Thyroid gland (tissue), 4 donors: ENCODE data around the gene SLC35E2B. TPM values are rescaled to one million over a fixed set of nuclear protein-coding genes. Genes with fewer than 3 reads are reported as not detected.
"Not testable (repeated sequence)": the region's sequence is repeated elsewhere in the genome, so short reads cannot be mapped to it uniquely, and the experiment has no call there.

Source experiments
- DNase-seq, 2 donors: peaks; one replicate each; pipeline ENCODE4 v3.0.0-alpha.2; 2019
- H3K27ac ChIP-seq, 3 donors: fragments of 200-600 bp; sonication (generic); 1 replicate in 2 of 3; 2 replicates in 1 of 3; pipeline ENCODE4 v1.5.1; 2016 to 2019; ENCODE audit warnings: mild to moderate bottlenecking in 1 of 3, moderate library complexity in 1 of 3
- H3K27me3 ChIP-seq: fragments of 200-600 bp; sonication (generic); one replicate; pipeline ENCODE4 v1.5.1; 2019
- H3K36me3 ChIP-seq, 2 donors: fragments of 200-600 bp; sonication (generic); one replicate each; pipeline ENCODE4 v1.5.1; 2016 to 2019
- H3K4me1 ChIP-seq, 2 donors: fragments of 200-600 bp; sonication (generic); one replicate each; pipeline ENCODE4 v1.5.1; 2017 to 2019
- H3K4me3 ChIP-seq, 3 donors: fragments of 200-600 bp; sonication (generic); replicated peaks in 1 of 3; 1 replicate in 2 of 3; 2 replicates in 1 of 3; pipeline ENCODE4 v1.5.1; 2016; ENCODE audit warnings: mild to moderate bottlenecking in 1 of 3
- H3K9me3 ChIP-seq: fragments of 200-600 bp; sonication (generic); one replicate; pipeline ENCODE4 v1.5.1; 2017
- POLR2A ChIP-seq, 2 donors: fragments of 450-650 bp; IDR thresholded peaks; one replicate each; pipeline ENCODE4 v1.6.1; 2017; ENCODE audit warnings: antibody characterized with exemption in 2 of 2, mild to moderate bottlenecking in 2 of 2, moderate library complexity in 1 of 2
- WGBS, 2 donors: methylation state at CpG; one replicate each; pipeline ENCODE4 v1.1.5; 2017; 5-methylcytosine and 5-hydroxymethylcytosine counted together
- intact Hi-C: fragments of 100-400 bp; cut with DNase I; formaldehyde crosslinking; loops from one replicate; pipeline ENCODE4 v1.15.1; 2023
- total RNA-seq, 4 donors: library from RNA; depleted of rRNA; stranded (reverse); fragments of >200 nt; gene quantifications; one replicate each; pipeline ENCODE4 v1.2.3, GENCODE V29; 2016
- TF ChIP-seq, protein P1 (sequence below), 6 experiments: fragments of 200-600 bp in 3 of 6; fragments of 450-650 bp in 3 of 6; sonication (generic) in 3 of 6; IDR thresholded peaks; one replicate each; pipeline ENCODE4 v1.5.1; 2016 to 2019; ENCODE audit warnings: antibody characterized with exemption in 6 of 6, mild to moderate bottlenecking in 2 of 6, inconsistent platforms in 1 of 6, moderate library complexity in 1 of 6

SLC35E2B gene
- total RNA-seq, 4 donors from 2014 or later, result 35.5 to 85.1 (median 50.2) TPM

DNA sequence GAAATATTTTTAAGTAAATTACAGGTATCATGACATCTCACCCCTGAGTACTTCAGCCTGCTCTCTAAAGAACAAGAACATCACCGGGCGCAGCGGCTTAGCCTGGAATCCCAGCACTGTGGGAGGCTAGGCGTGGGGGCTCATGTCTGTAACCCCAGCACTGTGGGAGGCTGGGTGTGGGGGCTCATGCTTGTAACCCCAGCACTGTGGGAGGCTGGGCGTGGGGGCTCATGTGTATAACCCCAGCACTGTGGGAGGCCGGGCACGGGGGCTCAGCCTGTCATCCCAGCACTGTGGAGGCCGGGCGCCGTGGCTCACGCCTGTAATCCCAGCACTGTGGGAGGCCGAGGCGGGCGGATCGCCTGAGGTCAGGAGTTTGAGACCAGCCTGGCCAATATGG is 26.1 kb downstream of the SLC35E2B start:
- peaks cover 28 to 53% of the 10 kb centered on the region in 2 donors for H3K36me3 ChIP-seq

DNA sequence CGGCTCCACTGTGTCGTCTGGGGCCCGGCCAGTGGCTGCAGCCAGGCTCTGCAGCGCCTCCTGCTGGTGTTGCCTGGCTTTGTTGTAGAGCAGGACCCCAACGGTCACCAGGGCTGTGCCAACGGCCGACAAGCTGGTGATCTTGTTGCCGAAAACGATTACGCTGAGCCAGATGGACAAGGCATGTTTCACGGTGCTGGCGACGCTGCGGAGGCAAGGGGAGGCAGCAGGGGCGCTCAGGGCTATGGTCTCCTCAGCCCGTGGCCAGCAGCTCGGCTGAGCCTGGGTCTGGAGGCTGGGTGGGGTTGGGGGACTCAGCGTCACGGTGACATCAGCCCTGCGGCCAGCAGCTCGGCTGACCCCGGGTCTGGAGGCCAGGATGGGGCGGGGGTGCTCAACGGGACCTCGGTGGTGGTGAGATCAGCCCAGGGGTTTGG is 26.8 kb downstream of the SLC35E2B start:
- Histone ChIP-seq H3K4me3 (no peak overlapping the region), H3K27me3 (no peaks in the 10 kb centered on the region), H3K4me1 (no peaks in the 10 kb centered on the region), H3K36me3 (peaks cover 28 to 46% of the 10 kb centered on the region in 2 donors), H3K27ac (no peak overlapping the region), H3K9me3 (no peaks in the 10 kb centered on the region)
- no peak for DNase-seq
- TF ChIP-seq, protein P1, sequence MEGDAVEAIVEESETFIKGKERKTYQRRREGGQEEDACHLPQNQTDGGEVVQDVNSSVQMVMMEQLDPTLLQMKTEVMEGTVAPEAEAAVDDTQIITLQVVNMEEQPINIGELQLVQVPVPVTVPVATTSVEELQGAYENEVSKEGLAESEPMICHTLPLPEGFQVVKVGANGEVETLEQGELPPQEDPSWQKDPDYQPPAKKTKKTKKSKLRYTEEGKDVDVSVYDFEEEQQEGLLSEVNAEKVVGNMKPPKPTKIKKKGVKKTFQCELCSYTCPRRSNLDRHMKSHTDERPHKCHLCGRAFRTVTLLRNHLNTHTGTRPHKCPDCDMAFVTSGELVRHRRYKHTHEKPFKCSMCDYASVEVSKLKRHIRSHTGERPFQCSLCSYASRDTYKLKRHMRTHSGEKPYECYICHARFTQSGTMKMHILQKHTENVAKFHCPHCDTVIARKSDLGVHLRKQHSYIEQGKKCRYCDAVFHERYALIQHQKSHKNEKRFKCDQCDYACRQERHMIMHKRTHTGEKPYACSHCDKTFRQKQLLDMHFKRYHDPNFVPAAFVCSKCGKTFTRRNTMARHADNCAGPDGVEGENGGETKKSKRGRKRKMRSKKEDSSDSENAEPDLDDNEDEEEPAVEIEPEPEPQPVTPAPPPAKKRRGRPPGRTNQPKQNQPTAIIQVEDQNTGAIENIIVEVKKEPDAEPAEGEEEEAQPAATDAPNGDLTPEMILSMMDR (IDR thresholded peaks at IDR 0.05), result peak in 3 of 6 experiments; percentile 8 to 39 (median 13)
- no peak for TF ChIP-seq POLR2A (IDR thresholded peaks at IDR 0.05)
- intact Hi-C loops, result no loop called here
- 82 to 96% methylated on average over 3 to 18 of the region's 25 CpGs for WGBS, 2 donors

More for the DNA sequence above, 26.1 kb downstream of the SLC35E2B start:
- no peak overlapping the region for H3K27ac ChIP-seq
- H3K4me1 ChIP-seq, result no peaks in the 10 kb centered on the region
- no peak overlapping the region for H3K4me3 ChIP-seq
- no peaks in the 10 kb centered on the region for H3K9me3 ChIP-seq
- 95 to 97% methylated on average over 11 to 14 of the region's 15 CpGs for WGBS, 2 donors
- DNase-seq, result no peak
- intact Hi-C loops, result no loop called here
- H3K27me3 ChIP-seq, result no peaks in the 10 kb centered on the region
- TF ChIP-seq POLR2A (IDR thresholded peaks at IDR 0.05), result no peak
- TF ChIP-seq, protein P1 (IDR thresholded peaks at IDR 0.05), result no peak

DNA sequence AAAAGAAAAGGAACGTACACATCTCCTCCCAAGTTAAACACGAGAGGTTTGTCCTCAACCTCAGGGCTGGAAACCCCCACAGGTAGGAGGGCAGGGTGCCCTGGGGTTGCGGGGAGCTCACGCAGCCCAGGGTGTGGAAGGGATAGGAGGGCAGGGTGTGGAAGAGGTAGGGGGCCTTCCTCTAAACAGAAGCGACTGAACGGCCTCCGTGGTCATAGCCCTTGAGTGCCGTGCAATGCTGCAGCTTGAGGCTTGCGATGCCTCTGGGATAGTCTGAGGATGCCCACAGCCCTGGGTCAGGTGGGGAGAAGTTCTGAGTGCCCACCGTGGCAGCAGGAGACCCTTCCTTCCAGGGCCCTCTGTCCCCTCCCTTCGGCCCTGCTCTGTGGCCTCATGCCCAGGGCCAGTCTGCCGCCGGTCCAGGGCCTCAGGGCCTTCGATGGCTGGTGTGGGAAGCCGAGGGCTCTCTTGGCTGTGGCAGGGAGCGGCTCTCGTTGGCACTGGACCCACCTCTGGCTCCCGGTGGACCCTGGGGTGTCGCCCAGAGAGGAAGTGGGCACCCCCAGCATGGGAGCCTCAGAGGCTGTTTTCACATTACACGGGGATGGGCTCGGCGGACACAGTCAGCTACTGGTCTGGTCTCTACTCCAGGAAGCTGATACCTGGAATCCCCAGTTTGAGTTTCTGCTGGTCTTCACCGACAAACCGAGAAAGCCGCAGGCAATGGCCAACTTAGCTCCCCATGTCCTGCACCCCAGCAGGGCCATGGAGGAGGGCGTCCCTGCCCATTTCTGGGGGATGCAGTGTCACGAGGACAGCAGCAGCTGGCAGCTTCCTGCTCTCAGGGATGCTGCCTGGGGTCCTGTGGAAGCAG is 27.4 kb downstream of the SLC35E2B start:
- H3K4me1 ChIP-seq, result no peaks in the 10 kb centered on the region
- WGBS, 2 donors, result 89 to 96% methylated on average over 17 to 22 of the region's 27 CpGs
- H3K36me3 ChIP-seq, result peaks cover 28 to 44% of the 10 kb centered on the region in 2 donors
- TF ChIP-seq, protein P1 (IDR thresholded peaks at IDR 0.05), result no peak
- no peak for TF ChIP-seq POLR2A (IDR thresholded peaks at IDR 0.05)
- intact Hi-C loops, result no loop called here
- H3K27ac ChIP-seq, result no peak overlapping the region
- H3K27me3 ChIP-seq, result no peaks in the 10 kb centered on the region
- no peak overlapping the region for H3K4me3 ChIP-seq
- no peak for DNase-seq
- no peaks in the 10 kb centered on the region for H3K9me3 ChIP-seq

DNA sequence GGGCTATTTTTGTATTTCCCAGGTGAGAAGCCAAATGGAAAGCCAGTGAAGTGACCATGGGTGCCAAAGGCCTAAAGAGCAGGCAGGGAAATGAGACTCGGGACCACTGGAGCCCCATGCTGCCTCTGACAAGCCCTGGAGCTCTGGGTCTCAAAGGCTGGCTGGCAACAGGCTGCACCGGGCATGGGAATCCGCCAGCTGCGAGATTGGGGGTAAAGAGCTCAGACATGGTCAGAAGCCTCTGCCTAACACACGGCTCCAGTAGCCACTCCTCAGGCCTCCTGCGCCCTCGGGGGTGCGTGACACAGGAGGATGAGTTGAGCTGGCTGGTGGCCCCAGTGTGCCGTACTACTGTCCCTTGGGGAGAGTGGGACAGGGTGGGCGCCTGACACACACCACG is 28.3 kb downstream of the SLC35E2B start:
- H3K27me3 ChIP-seq, H3K27ac ChIP-seq, intact Hi-C loops, H3K4me1 ChIP-seq, H3K4me3 ChIP-seq, DNase-seq, H3K9me3 ChIP-seq: not testable (repeated sequence)
- peaks cover 22 to 37% of the 10 kb centered on the region in 2 donors for H3K36me3 ChIP-seq
- 79% methylated on average over 3 of the region's 11 CpGs; no CpG with 5 or more reads in 1 of the 2 donors for WGBS, 2 donors

DNA sequence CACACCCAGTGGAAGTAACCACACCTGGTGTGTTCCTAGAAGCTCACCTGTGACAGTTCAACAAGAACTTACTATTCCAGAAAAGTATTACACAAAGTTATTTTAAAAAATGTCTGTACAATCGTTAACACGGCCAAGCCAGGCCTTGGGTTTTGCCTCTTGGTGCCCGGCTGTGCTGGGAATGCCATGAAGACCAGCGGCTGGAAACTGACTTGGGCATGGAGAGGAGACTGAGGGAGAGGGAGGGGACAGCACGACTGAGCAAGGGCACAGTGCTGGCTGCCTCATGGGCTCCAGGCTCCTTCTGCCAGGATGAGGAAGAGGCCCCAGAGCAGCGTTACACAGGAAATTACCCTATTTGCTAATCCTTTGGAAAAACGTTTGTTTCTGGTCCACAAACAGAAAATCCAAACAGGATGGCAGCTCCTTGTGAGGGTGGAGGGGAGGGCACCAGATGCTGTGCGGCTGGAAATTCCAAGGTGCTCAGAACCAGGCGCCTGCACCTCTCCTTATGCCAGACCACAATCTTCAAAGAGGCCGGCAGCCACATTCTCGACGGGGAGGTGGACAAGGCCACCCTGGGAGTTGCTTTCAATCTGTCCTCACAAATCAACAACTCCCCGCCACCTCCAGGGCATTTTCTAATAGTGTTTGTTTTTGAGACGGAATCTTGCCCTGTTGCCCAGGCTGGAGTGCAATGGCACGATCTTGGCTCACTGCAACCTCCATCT is 29.6 kb downstream of the SLC35E2B start:
- intact Hi-C loops, H3K4me1 ChIP-seq, H3K4me3 ChIP-seq, H3K9me3 ChIP-seq, H3K27me3 ChIP-seq, DNase-seq, H3K27ac ChIP-seq: not testable (repeated sequence)
- WGBS, 2 donors, result 72 to 75% methylated on average over 10 to 15 of the region's 15 CpGs
- peaks cover 17 to 28% of the 10 kb centered on the region in 2 donors for H3K36me3 ChIP-seq

DNA sequence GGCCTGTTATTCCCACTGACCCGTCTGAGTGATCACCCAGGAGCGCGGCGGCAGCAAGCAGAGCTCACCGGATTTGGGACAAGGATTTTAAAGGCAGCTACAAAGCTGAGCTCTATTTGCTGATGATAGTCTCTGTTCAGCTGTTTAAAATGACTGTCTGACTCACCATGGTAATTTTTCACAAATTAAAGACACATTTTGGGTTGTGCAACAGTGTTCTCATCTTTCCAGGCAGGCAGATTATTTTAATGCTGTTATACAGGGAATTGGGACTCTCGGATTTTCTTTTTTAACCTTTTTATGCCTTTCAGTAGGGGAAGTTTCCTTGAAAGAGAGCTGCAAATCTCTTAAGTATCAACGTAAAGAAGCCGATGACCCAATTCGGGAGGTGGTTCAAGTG is 30.2 kb downstream of the SLC35E2B start:
- H3K27ac ChIP-seq, H3K27me3 ChIP-seq, H3K4me3 ChIP-seq, H3K4me1 ChIP-seq, H3K9me3 ChIP-seq, DNase-seq, intact Hi-C loops: not testable (repeated sequence)
- peaks cover 17 to 23% of the 10 kb centered on the region in 2 donors for H3K36me3 ChIP-seq
- WGBS, 2 donors, result 67 to 77% methylated on average over 4 to 7 of the region's 9 CpGs
